Measurements from ENCODE around the gene ATP10B.

The ATP10B gene

DNA sequence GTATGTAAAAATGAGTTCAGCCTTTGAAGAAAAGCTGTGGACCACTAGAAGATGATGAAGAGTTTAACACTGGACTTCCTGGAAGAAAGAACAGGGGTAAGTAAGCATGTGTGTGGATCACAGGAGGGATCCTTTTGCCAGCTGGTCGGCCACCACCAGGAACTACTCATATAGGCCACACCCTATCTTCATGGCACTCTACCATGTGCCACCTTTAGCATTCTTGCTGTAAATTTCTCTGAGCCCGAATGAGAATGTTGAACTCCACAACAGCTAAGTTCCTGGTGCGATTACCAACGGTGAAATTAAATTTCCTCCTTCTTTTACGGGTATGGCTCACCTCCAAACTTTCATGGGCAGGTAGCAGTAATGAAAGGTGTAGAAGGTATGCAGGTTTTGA, 102.3 kb downstream of the ATP10B start (continued):
- no peak for TF ChIP-seq TSHZ1 (tag by site-specific recombination; IDR thresholded peaks at IDR 0.05; ENCODE audit: borderline replicate concordance)

DNA sequence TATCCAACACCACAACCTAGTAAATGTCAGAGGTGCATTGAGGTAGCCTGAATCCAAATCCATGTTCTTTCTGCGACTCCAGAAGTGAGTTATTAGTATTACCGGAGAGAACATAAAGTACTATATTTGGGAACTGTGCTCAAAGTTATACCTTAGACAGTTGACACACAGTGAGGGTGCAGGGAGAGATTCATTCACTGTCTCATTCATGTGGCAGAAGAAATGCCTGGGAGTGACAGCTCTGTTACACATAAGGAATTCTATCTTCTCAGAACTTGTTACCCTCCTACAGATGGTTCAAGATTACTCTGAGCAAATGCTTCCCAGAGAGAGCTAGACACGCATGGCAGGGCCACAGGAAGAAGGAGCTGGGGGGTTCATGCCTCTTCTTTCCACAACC, 103.0 kb downstream of the ATP10B start:
- no peak overlapping the region for H3K4me3 ChIP-seq (ENCODE audit: low read depth, low read length)
- no peaks in the 10 kb centered on the region for H3K9me3 ChIP-seq (ENCODE audit: control insufficient read depth, insufficient read depth, low read depth, low read length)
- H3K27ac ChIP-seq (ENCODE audit: extremely low read depth, low read depth, low read length), result no peak overlapping the region
- H3K36me3 ChIP-seq (ENCODE audit: control insufficient read depth in 2 of 2, insufficient read depth in 1 of 2, low read length in 2 of 2), result no peaks in the 10 kb centered on the region
- no peaks in the 10 kb centered on the region for H3K4me1 ChIP-seq (ENCODE audit: control insufficient read depth, insufficient read depth, low read length)
- ChIA-PET CTCF (no interaction called here), POLR2A (no interaction called here)
- TF ChIP-seq ZNF677 (tag by site-specific recombination; IDR thresholded peaks at IDR 0.05) (no peak), ZNF585B (tag by site-specific recombination; IDR thresholded peaks at IDR 0.05) (no peak), ZNF292 (tag by site-specific recombination; IDR thresholded peaks at IDR 0.05; ENCODE audit: borderline replicate concordance, low read depth) (no peak)
- TF ChIP-seq, protein P1, sequence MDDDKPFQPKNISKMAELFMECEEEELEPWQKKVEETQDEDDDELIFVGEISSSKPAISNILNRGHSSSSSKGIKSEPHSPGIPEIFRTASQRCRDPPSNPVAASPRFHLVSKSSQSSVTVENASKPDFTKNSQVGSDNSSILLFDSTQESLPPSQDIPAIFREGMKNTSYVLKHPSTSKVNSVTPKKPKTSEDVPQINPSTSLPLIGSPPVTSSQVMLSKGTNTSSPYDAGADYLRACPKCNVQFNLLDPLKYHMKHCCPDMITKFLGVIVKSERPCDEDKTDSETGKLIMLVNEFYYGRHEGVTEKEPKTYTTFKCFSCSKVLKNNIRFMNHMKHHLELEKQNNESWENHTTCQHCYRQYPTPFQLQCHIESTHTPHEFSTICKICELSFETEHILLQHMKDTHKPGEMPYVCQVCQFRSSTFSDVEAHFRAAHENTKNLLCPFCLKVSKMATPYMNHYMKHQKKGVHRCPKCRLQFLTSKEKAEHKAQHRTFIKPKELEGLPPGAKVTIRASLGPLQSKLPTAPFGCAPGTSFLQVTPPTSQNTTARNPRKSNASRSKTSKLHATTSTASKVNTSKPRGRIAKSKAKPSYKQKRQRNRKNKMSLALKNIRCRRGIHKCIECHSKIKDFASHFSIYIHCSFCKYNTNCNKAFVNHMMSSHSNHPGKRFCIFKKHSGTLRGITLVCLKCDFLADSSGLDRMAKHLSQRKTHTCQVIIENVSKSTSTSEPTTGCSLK (tag by site-specific recombination; IDR thresholded peaks at IDR 0.05), result no peak

GRCh38 chr5:160747987-160748386, 104.0 kb downstream of the ATP10B start:
- Histone ChIP-seq H3K27ac (ENCODE audit: extremely low read depth, low read depth, low read length) (no peak overlapping the region), H3K4me3 (ENCODE audit: low read depth, low read length) (no peak overlapping the region), H3K9me3 (ENCODE audit: control insufficient read depth, insufficient read depth, low read depth, low read length) (no peaks in the 10 kb centered on the region), H3K4me1 (ENCODE audit: control insufficient read depth, insufficient read depth, low read length) (no peaks in the 10 kb centered on the region), H3K36me3 (ENCODE audit: control insufficient read depth in 2 of 2, insufficient read depth in 1 of 2, low read length in 2 of 2) (no peaks in the 10 kb centered on the region)
- TF ChIP-seq KLF1 (tag by site-specific recombination; IDR thresholded peaks at IDR 0.05) (no peak), ZBTB20 (tag by site-specific recombination; IDR thresholded peaks at IDR 0.05) (no peak), ZNF266 (tag by site-specific recombination; IDR thresholded peaks at IDR 0.05; ENCODE audit: low read depth) (no peak), SCRT1 (tag by site-specific recombination; IDR thresholded peaks at IDR 0.05; ENCODE audit: borderline replicate concordance) (no peak), ZFP41 (tag by site-specific recombination; IDR thresholded peaks at IDR 0.05; ENCODE audit: borderline replicate concordance) (no peak), KLF17 (tag by site-specific recombination; IDR thresholded peaks at IDR 0.05) (no peak), CTCF (tag by site-specific recombination; IDR thresholded peaks at IDR 0.05) (no peak), ZNF558 (tag by site-specific recombination; IDR thresholded peaks at IDR 0.05) (no peak), IKZF3 (tag by site-specific recombination; IDR thresholded peaks at IDR 0.05) (no peak)
- ChIA-PET CTCF (no interaction called here), POLR2A (no interaction called here)

All from HEK293 (cell line).